DMS114 treated with DMSO at 0.1 percent for 48 hours (cell line): ENCODE measurements around the gene COLEC12.
"Not testable (repeated sequence)": the region's sequence is repeated elsewhere in the genome, so short reads cannot be mapped to it uniquely, and the experiment has no call there.

ENCODE experiments used
- DNase-seq: peaks from one replicate; lab custom pipeline; 2025; ENCODE audit not compliant: unreplicated experiment; lab: John Stamatoyannopoulos, UW

COLEC12 gene

GRCh38 chr18:415047-415446 lies 85.5 kb downstream of the COLEC12 start:
- DNase-seq = no peak

GRCh38 chr18:413233-413632 lies 87.3 kb downstream of the COLEC12 start:
- DNase-seq = no peak

GRCh38 chr18:410047-410455 lies 90.5 kb downstream of the COLEC12 start:
- no peak for DNase-seq

- DNase-seq = no peak
Measured at GRCh38 chr18:408367-408766, 92.1 kb downstream of the COLEC12 start.

- no peak for DNase-seq
Measured at GRCh38 chr18:407626-408224, 92.8 kb downstream of the COLEC12 start.

GRCh38 chr18:407191-407590 lies 93.3 kb downstream of the COLEC12 start:
- DNase-seq = no peak

GRCh38 chr18:406677-407076 lies 93.8 kb downstream of the COLEC12 start:
- DNase-seq = no peak

GRCh38 chr18:405006-405405 lies 95.5 kb downstream of the COLEC12 start:
- not testable (repeated sequence) for DNase-seq

- DNase-seq = no peak
Measured at GRCh38 chr18:404061-404636, 96.4 kb downstream of the COLEC12 start.

- no peak for DNase-seq
Measured at GRCh38 chr18:402129-402528, 98.4 kb downstream of the COLEC12 start.

- no peak for DNase-seq
Measured at GRCh38 chr18:400456-400855, 100.0 kb downstream of the COLEC12 start.

- DNase-seq = no peak
Measured at GRCh38 chr18:399631-400135, 100.8 kb downstream of the COLEC12 start.

GRCh38 chr18:398935-399630 lies 101.4 kb downstream of the COLEC12 start:
- DNase-seq = no peak

GRCh38 chr18:396556-396955 lies 103.9 kb downstream of the COLEC12 start:
- no peak for DNase-seq

GRCh38 chr18:396251-396555 lies 104.3 kb downstream of the COLEC12 start:
- DNase-seq = no peak

GRCh38 chr18:395456-396250 lies 104.8 kb downstream of the COLEC12 start:
- no peak for DNase-seq

- no peak for DNase-seq
Measured at GRCh38 chr18:394987-395362, 105.5 kb downstream of the COLEC12 start.

- DNase-seq = no peak
Measured at GRCh38 chr18:394262-394986, 106.1 kb downstream of the COLEC12 start.

- DNase-seq = no peak
Measured at GRCh38 chr18:393574-393957, 106.9 kb downstream of the COLEC12 start.

- DNase-seq = no peak
Measured at GRCh38 chr18:392928-393573, 107.5 kb downstream of the COLEC12 start.
